HEK293 (cell line): Measurements from ENCODE around the gene KCTD19.

Experiments used
- ZNF48 ChIP-seq: fragments of 450-650 bp; formaldehyde crosslinking; IDR thresholded peaks from 2 replicates; pipeline ENCODE4 v1.5.1; 2016; ENCODE audit warnings: missing biosample characterization, missing genetic modification characterization
- TF ChIP-seq, protein P1 (sequence below): fragments of 450-650 bp; formaldehyde crosslinking; IDR thresholded peaks from 2 replicates; pipeline ENCODE4 v1.5.1; 2016; ENCODE audit warnings: missing biosample characterization, missing genetic modification characterization

GRCh38 chr16:67311607-67312488 is 14.7 kb downstream of the KCTD19 start:
- TF ChIP-seq, protein P1, sequence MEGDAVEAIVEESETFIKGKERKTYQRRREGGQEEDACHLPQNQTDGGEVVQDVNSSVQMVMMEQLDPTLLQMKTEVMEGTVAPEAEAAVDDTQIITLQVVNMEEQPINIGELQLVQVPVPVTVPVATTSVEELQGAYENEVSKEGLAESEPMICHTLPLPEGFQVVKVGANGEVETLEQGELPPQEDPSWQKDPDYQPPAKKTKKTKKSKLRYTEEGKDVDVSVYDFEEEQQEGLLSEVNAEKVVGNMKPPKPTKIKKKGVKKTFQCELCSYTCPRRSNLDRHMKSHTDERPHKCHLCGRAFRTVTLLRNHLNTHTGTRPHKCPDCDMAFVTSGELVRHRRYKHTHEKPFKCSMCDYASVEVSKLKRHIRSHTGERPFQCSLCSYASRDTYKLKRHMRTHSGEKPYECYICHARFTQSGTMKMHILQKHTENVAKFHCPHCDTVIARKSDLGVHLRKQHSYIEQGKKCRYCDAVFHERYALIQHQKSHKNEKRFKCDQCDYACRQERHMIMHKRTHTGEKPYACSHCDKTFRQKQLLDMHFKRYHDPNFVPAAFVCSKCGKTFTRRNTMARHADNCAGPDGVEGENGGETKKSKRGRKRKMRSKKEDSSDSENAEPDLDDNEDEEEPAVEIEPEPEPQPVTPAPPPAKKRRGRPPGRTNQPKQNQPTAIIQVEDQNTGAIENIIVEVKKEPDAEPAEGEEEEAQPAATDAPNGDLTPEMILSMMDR (tag by site-specific recombination): no peak
- no peak for TF ChIP-seq ZNF48 (tag by site-specific recombination)
